Activated effector memory CD4-positive, alpha-beta T cell treated with Interleukin-2 at 50 U/mL for 16 hours (primary cell): Measurements from ENCODE around the gene CORO1C.
A peak's percentile ranks its signal among the peaks of the same experiment; 100 is the strongest.
"Not testable (repeated sequence)": the region's sequence is repeated elsewhere in the genome, so short reads cannot be mapped to it uniquely, and the experiment has no call there.

Source experiments
- DNase-seq: peaks from one replicate; pipeline ENCODE4 v3.0.0-alpha.2; 2020

CORO1C gene

DNA sequence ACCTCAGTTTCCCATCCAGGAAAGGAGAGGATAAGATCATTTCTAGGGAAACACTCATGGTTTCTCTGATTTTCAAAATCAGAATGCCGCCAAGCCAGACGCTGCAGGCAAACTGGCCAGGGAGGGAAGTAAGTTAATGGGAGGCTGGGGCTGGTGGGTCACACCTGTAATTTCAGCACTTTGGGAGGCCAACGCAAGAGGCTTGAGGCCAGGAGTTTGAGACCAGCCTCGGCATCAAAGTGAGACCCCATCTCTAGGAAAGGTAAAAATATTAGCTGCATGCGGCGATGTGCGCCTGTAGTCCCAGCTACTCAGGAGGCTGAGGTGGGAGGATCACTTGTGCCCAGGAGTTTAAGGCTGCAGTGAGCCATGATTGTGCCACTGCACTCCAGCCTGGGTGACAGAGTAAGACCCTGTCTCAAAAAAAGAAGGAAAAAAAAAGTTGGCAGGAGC is 98.2 kb downstream of the CORO1C start:
- no peak for DNase-seq

DNA sequence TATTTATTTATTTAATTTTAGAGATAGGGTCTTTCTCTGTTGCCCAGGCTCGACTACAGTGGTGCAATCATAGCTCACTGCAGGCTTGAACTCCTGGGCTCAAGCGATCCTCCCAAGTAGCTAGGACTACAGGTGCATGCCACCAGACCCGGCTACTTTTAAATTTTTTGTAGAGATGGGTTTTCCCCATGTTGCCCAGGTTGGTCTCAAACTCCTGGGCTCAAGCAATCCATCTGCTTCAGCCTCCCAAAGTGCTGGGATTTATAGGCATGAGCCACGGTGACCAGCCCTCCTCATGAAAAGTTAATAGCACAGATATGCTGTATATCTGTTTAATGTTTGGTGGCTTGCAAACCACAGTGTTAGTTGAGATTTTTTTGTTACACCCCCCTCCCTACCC is 100.1 kb downstream of the CORO1C start:
- DNase-seq = not testable (repeated sequence)

DNA sequence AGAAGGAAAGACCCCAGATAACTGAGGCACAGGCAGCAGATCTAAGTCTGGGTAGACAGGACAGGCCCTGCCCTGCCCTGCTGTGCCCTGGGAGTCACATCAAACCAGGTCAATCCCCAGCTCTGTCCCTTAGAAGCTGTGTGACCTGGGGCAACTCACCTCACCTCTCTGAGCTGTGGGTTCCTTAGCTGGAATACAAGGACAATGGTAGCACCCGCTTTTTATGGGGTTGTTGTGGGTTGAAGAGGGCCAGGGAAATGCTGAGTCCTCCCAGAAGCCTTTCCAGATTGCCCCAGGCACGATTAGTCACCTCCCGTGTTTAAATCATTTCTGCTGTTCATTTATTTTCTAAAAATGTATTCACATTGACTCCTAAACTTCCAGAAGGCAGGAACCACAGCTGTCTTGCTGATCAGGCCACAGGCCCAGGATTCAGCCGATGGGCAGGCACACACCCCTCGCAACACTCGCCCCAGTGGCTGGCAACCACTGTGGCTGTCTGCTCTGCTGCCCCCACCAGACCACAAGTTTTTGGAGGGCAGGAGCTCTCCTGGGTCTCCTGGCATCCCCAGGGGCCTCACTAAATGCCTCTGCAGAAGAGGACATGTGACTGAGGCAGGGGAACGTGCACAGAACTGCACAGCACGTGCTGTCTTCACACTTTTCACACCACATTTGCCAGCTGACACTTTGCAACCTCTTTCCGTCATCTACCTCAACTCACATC is 100.7 kb downstream of the CORO1C start:
- DNase-seq = no peak

DNA sequence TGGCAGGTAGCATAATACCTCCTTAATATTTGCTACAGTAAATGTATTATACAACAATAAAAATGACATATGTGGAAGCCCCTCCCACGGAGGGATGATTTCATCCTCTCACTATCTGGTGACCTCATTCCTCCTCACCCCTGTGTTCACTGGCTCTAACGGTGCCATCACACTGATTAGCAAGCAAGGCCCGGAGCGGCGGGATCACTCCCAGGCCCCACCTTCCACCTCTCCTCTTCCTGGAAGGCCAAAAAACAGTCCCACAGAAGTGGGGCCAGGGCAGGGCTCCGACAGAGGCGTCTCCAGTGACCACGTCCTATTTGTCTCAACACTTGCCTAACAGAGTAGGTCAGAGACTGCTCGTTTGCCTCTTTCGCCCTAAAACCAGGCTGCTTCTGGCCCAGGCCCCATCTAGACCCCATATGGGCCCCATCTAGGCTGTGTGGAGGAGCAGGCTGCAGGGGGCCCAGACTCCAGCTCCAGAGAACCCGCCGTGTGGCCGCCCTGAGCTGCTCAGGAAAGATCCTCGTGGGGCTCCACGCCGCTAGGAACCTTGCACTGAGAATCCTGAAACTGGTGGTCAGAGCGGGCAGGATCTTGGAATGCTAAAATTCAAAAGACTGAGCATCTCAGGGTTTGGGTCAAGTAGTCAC is 101.4 kb downstream of the CORO1C start:
- DNase-seq = no peak

DNA sequence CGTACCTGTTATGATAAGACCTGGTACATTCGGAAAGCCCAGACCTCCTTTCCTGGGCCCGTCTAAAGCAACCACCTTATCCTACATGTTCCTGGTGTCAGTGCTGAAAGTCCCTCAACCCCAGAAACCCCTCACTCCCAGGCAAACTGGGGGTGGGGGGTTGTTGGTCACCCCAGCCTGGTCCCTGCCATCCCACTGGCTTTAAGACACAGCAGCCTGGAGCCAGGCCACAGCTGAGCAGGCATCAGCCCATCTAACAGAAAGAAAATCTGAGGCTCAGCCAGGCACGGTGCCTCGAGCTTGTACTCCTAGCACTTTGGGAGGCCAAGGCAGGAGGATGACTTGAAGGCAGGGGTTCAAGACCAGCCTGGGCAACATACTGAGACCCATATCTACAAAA is 102.2 kb downstream of the CORO1C start:
- no peak for DNase-seq

DNA sequence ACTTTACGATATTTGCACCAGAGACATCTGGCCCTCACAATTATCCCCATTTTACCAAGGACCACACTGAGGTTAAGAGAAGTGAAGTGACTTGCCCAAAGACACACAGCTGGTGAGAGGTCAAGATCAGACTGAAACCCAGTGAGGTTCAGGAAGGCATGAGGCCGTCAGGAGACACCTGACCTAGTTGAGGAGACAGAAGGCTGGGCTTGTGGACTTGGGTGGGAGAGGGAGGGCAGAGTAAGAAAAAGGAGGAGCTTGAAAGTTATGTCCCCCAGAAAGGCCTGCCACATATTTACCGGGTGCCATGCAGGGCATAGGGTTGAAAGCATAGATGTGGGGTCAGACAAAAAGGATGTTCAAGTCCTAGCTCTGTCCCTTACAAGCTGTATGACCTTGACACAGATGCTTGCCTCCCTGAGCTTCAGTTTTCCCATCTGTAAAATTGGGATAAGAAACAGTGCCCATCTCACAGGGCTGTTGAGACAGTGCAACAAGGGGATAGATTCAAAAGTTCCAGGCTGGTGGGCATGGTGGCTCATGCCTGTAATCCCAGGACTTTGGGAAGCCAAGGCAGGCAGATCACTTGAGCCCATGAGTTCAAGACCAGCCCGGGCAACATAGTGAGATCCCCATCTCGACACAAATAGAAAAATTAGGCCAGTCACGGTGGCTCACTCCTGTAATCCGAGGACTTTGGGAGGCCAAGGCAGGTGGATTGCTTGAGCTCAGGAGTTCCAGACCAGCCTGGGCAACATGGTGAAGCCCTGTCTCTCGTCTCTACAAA is 104.0 kb downstream of the CORO1C start:
- no peak for DNase-seq

DNA sequence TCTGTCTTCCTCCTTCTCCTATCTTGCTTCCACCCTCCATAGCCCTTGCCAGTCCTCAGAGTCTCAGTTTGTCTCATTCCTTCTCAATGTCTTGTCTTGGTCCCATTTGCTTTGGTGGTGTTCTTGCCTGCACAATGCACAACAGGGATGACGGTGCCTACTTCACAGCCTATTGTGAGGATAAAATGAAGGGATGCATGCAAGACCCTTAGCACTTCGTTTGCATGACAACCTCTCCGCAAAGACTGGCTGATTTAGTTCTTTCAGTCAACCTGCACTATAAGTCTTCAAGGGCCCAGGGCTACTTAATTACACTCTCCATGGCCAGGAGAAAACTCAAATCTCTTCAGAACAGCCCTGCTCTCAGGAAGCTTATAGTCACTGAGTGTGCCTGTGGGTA is 106.1 kb downstream of the CORO1C start:
- no peak for DNase-seq

DNA sequence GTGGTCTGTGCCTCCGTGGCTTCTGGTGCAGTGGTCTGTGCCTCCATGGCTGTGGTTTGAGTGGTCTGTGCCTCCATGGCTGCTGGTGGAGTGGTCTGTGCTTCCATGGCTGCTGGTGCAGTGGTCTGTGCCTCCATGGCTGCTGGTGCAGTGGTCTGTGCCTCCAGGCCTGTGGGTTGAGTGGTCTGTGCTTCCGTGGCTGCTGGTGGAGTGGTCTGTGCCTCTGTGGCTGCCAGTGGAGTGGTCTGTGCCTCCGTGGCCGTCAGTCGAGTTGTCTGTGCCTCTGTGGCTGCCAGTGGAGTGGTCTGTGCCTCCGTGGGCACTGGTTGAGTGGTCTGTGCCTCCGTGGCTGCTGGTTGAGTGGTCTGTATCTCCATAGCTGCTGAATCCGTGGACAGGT is 107.7 kb downstream of the CORO1C start:
- no peak for DNase-seq

DNA sequence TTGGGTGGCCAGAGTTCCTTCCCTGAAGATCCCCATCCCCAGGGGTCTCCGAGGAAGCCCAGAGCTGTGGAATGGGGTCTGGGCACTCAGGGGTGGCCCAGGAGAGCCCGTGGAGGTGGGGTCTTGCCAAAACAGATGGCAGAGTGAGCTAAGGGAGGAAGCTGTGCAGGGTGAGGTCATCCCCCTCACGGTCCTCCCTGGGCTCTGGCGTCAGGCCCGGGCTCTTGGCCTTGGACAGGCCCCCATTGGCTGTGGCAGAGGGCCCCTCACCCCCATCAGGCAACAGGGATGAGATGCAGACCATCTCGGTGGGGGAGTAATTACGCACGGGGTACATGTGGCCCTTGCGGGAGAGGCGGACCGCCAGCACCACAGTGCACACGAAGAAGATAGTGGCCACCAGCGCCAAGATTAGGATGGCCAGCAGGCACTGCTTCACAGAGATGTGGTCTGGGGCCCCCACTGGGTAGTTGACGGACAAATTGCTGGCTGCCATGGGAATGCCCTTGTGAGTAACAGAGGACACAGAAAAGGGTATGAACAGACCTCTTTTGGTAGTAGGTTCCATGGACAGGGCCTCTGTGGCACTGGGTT is 108.3 kb downstream of the CORO1C start:
- no peak for DNase-seq

DNA sequence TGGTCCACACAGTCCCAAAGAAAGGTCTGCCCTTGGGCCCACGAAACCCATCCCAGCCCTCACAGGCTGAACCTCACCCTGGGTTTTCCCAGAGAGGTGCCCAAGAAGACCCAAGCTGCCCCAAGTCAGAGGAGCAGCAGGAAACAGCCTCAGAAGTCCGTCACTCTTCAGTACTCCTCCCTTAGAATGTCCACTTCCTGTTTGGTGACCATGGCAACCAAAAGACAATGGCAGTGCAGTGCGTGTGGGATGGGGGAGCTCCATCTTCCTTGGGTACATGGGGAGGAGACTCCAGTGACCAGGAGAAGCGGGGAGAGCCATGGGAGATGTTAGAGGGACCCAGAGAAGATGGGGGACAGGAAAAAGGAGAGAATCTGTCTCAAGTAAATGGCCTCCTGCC is 108.9 kb downstream of the CORO1C start:
- DNase-seq = no peak

DNA sequence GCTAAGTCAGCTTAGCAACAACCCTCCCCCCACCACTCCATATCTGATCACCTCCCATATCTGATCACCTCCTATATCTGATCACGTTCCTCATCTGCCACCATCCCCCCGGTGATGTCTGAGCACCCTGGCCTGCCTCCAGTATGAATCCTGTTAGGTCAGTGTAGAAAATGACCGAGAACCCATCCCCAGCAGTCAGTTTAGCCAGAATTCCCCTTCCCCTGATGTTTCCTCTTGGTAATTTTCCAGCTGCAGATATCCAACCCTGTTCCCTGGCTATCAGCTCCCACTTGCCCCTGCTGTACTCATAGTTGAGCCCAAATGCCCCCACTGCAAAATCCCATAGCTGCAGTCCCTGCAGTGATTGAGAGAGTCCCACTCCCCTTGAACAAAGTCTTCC is 110.2 kb downstream of the CORO1C start:
- no peak for DNase-seq

DNA sequence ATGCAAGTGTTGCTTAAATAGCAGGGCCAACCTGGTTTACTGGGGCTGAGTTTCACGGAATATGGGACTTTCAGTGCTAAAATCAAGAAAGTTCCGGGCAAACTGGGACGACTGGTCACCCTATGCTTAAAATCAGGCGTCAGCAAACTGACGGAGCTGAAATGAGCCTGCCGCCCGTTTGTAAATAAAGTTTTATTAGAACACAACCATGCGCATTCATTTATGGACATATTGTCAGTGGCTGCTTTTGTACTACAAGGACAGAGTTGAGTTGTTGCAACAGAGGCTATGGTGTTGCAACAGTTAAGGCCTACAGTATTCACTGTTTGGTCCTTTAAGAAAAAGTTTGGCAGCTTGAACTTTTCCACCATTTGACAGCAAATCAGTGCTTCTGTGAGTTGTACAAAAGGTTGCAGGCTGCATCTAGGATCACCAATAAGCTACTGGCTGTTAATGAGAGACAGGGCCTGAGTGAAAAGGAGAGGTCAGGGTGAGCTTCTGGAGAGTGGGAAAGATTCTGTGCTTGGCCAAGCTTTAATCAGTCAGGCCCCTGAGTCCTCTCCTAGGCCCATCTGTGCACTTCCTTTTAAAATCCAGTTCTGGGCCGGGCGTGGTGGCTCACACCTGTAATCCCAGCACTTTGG is 111.0 kb downstream of the CORO1C start:
- no peak for DNase-seq

DNA sequence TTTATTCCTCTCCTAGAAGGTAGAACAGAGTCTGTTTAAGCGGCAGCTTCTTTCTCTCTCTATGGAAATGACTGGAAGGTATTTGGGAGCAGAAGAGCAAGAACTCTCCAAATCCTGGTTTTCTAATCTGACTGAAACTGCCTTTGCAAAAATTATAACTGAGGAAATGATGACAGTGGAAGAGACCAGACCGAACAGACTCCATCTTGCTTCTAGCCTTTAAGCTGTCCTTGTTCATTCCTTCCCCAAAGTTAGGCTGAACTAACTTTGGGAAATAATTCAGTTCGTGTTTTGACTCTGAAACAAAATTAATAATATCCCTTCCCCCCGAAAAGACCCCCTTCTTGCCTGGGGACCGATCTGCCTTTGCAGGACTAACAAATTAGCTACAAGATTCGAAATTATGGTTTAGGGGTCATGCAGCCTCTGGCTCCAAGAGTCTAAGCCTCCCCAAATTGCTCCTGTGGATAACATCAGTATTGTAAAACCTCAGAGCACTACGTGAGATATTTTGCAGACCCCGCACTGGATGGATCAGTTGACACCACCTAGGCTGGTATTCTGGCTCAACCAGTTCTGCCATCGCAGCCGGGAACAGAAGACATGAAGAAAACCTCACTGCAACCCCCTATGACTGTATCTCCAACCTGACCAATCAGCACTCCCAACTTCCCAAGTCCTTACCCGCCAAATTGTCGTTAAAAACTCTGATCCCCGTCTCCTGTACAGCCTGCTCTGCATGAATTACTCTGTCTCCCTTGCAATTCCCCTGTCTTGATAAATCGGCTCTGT is 111.8 kb downstream of the CORO1C start:
- DNase-seq = no peak

DNA sequence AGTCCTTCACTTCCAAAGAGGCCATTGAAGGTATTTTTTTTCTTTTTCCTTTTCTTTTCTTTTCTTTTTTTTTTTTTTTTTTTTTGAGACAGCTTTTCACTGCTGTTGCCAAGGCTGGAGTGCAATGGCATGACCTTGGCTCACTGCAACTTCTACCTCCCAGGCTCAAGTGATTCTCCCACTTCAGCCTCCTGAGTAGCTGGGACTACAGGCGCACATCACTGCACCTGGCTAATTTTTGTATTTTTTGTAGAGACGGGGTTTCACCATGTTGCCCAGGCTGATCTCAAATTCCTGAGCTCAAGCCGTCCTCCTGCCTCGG is 112.4 kb downstream of the CORO1C start:
- DNase-seq = not testable (repeated sequence)

DNA sequence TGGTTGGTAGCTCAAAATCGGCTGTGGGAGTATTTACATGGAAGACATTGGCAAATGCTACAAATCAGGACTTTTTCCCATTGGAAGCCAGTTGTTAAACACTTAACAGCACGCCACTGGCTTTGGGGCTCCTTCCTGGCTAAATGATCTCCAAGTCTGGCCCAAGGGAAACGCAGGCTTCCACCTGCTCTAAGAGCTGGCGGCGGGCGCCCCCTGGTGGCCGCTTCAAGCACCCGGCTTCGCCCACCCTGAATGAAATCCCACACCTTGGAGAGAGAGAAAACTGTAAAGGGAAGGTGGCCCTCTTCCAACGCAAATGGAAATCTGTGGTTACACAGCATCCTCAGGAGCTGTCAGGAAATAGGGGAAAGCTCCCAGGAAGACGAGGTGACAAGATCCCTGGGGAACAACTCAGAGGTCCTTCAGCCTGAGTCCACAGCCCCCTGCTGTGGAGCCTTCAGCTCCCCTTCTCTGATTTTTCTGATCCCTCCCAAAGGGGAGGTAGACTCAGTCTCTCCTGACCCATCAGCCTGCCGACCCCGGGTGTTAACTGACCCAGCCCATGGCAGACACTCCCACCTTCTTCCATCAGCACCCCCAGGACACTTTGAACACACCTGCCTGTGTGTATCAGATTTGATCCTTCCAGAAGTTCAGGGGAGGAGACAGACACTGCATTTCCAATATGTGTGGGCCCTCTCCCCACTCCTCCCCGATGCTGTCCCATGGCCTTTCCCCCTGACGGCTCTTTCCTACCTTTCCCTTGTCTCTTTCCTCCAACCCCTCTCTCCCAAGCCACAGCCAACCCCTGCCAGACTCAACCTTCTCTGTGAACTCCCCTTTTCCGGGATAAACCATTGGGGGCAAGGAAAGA is 113.0 kb downstream of the CORO1C start:
- DNase-seq = peak; percentile 61

DNA sequence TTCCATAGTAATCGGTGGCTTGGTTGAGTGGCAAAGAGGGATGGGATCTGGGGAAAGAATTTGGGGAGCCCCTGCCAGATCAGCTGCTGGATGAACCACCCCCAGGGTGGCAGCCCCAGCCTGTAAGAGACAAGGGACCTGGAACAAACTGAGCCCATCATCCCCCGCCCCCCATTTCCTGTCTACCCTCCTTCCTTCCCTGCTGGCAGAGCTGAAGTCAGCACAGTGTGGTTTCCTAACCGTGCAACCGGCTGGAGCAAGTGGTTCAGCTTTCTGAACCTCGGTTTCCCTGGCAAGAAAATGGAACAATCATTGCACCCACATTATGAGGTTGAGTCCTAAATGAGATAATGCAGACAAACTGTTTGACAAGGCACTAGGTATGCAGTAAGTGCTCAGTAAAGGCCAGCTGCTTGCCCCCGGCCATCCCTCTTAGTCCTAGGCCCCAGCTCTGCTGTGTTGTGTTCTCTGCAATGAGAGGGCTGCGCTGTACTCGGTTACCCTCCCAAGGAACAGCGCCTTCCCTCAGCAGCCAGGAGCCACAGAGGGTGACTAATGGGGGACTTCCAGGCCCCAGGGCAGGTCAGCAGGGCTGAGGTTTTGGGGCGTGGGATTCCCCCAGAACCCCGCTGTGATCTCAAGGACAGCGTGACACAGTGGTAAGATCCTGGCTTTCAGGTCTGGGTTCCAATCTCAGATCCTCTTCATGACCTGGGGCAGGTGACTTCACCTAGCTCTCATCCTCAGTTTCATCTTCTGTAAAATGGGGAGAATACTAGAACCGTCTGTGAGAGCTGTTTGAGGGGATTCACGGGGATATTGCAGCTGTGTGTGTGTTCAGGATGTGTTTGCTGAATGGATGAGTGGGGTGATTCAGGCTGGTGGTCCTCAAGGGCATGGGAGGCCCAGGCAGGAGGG is 114.1 kb downstream of the CORO1C start:
- peak; percentile 57 for DNase-seq

DNA sequence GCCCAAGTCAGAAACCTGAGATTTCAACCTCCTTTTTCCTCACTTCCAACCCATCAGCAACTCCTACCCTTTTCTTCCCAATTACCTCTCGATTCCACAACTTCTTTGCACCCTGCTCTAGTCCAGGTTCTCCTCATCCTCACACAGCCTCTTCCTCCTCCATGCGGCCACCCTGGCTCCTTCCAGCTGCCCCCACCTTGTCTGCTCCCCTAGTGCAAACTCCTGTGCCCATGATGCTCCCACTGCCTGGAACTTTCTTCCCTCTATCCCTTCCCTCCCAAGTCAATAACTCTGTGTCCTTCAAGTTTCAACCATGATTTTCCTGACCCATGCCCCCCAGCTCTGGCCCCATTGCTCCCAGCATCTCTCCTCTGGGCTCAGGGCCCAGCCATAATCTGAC is 115.0 kb downstream of the CORO1C start:
- DNase-seq = no peak

DNA sequence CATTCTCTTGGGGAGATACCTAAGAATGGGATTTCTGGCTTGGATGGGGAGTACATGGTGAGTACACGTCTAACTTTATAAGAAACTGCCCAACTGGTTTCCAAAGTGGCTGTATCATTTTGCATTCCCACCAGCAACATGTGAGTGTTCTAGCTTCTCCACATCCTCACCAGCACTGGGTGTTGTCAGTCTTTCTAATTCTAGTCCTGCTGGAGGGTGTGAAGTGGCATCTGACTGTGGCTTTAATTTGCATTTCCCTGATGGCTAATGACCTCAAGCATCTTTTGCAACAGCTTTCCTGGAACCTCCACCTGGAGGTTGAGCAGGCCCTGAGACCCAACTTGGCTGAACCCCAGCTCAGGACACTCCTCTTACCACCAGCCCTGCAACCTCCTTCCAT is 115.4 kb downstream of the CORO1C start:
- DNase-seq = no peak

DNA sequence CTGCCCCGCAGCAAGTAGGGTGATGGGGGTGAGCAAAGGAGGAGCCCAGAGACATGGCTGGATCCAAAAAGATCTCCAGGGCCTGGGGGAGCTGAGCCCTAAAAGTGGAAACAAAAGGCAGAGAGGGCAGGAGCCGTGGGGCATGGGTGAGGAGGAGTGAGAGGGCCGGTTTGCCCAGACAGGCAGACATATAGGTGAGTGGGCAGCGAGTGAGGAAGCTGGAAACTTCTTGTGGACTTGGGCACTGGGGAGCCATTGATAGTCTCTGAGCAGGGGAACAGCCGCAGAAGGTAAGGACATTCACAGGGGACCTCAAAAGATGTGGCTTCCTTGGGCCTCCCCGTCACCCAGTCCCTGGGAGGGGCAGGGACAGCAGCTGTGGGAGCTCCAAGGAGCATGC is 116.7 kb downstream of the CORO1C start:
- DNase-seq = no peak

DNA sequence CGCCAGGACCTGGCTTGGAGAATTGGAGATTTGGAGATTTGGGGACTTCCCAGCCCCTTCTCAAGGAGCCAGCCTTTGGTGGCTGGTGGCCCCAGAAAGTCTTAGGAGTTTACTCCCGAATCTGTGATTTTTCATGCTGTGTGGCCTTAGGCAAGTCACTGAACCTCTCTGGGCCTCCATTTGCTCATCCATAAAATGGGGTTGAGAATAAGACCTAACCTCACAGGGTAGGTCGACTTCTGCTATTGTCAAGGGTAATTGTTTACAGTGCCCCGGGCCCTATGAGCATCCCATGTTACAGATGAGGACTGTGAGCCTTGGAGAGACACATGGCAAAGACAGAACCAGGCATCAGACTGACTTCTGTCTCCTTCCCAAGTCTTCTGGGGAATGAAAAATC is 117.3 kb downstream of the CORO1C start:
- DNase-seq = no peak
